ENCODE data around the gene NEK5. TPM values are rescaled to one million over a fixed set of nuclear protein-coding genes. Genes with fewer than 3 reads are reported as not detected.

Gene NEK5
- total and polyA plus RNA-seq, 2 experiments from 2014 or later = 1.2 to 1.3 TPM

DNA sequence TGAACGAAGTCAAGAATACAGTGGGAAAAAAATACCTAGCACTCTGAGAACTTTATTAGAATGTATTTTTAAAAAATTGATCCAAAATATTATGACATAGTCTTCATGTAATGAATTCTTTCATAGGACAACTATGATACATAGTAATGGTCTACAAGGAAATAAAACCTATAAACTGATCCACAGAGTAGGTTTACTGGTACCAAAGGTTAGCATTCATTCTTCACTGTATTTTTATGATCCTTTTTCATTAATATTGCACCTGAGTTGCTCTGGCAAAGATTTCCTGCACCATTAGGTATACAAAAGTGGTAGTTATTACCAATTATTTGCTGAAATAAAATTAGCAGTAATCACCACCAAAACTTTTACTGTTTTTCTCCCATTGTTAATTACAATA, 26.3 kb upstream of the NEK5 start:
- no peaks in the 10 kb centered on the region for H3K9me3 ChIP-seq (ENCODE audit: low read depth)
- H3K36me3 ChIP-seq (replicated peaks; ENCODE audit: insufficient read depth, low read depth) = no peaks in the 10 kb centered on the region
- H2AFZ ChIP-seq = no peak overlapping the region
- peaks cover 6% of the 10 kb centered on the region for H3K79me2 ChIP-seq
- H3K4me1 ChIP-seq (ENCODE audit: insufficient read depth) = peaks cover 11% of the 10 kb centered on the region
- no peak overlapping the region for H3K27ac ChIP-seq
- H3K4me3 ChIP-seq = no peak overlapping the region
- H4K20me1 ChIP-seq (ENCODE audit: insufficient read depth, poor library complexity, severe bottlenecking) = no peaks in the 10 kb centered on the region
- no peak for DNase-seq (ENCODE audit: low spot score)
- no peaks in the 10 kb centered on the region for H3K27me3 ChIP-seq
- H3K4me2 ChIP-seq = no peak overlapping the region
- TF ChIP-seq CTCF (IDR thresholded peaks at IDR 0.05; ENCODE audit: poor library complexity) (no peak), EZH2 (IDR thresholded peaks at IDR 0.05; ENCODE audit: borderline replicate concordance) (no peak), EZH2phosphoT487 (IDR thresholded peaks at IDR 0.05; ENCODE audit: low read depth, severe bottlenecking, unreplicated experiment) (no peak)
- 100% methylated on average over 1 of the region's 1 CpG for WGBS (ENCODE audit: low lambda C conversion rate, missing lambda C conversion rate)
- no peaks in the 10 kb centered on the region for H3K9me2 ChIP-seq (replicated peaks; ENCODE audit: insufficient read depth)

DNA sequence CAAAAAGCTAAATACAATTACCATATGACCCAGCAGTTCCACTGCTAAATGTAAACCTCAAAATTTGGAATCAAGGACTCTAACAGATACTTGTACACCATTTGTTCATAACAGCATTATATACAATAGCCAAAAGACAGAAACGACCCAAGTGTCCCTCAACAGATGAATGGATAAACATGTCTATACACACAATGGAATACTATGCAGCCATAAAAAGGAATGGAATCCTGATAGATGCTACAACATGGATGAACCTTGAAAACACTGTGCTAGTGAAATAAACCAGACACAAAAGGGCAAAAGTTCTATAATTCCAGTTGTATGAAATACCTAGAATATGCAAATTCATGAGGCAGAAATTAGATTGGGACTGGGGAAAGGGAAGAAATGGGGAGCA, 18.4 kb upstream of the NEK5 start:
- H3K4me2 ChIP-seq = no peak overlapping the region
- WGBS (ENCODE audit: low lambda C conversion rate, missing lambda C conversion rate) = 95% methylated on average over 1 of the region's 1 CpG
- TF ChIP-seq EZH2phosphoT487 (IDR thresholded peaks at IDR 0.05; ENCODE audit: low read depth, severe bottlenecking, unreplicated experiment) (no peak), EZH2 (IDR thresholded peaks at IDR 0.05; ENCODE audit: borderline replicate concordance) (no peak), CTCF (IDR thresholded peaks at IDR 0.05; ENCODE audit: poor library complexity) (no peak)
- no peaks in the 10 kb centered on the region for H3K9me2 ChIP-seq (replicated peaks; ENCODE audit: insufficient read depth)
- no peaks in the 10 kb centered on the region for H3K79me2 ChIP-seq
- H3K27ac ChIP-seq = no peak overlapping the region
- H2AFZ ChIP-seq = no peak overlapping the region
- H3K36me3 ChIP-seq (replicated peaks; ENCODE audit: insufficient read depth, low read depth) = no peaks in the 10 kb centered on the region
- no peaks in the 10 kb centered on the region for H3K9me3 ChIP-seq (ENCODE audit: low read depth)
- H3K4me1 ChIP-seq (ENCODE audit: insufficient read depth) = no peaks in the 10 kb centered on the region
- H3K27me3 ChIP-seq = no peaks in the 10 kb centered on the region
- H3K4me3 ChIP-seq = no peak overlapping the region
- no peak for DNase-seq (ENCODE audit: low spot score)
- H4K20me1 ChIP-seq (ENCODE audit: insufficient read depth, poor library complexity, severe bottlenecking) = no peaks in the 10 kb centered on the region

DNA sequence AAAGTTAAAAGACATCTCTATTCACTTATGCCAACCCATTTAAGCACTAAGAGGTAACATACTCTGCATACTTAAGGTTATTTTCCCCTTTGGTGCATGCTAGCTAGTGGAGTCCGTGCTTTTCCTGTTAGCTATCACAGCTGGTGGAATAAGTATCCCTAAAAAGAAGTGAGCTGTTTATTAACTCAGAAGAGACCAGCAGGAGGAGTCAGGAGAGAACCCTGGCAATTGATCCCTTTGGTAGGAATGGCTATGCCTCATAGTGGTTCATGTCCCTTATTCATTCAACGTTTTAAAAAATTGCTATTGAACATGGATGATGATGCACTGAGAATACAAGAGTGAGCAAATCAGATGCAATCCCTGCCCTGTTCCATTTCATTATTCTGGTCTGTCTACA, 12.4 kb upstream of the NEK5 start:
- Histone ChIP-seq H3K4me3 (no peak overlapping the region), H2AFZ (no peak overlapping the region), H3K27me3 (no peaks in the 10 kb centered on the region), H3K36me3 (replicated peaks; ENCODE audit: insufficient read depth, low read depth) (no peaks in the 10 kb centered on the region), H3K4me1 (ENCODE audit: insufficient read depth) (no peaks in the 10 kb centered on the region), H3K27ac (no peak overlapping the region), H3K9me2 (replicated peaks; ENCODE audit: insufficient read depth) (no peaks in the 10 kb centered on the region), H3K9me3 (ENCODE audit: low read depth) (no peaks in the 10 kb centered on the region), H4K20me1 (ENCODE audit: insufficient read depth, poor library complexity, severe bottlenecking) (no peaks in the 10 kb centered on the region), H3K79me2 (no peaks in the 10 kb centered on the region), H3K4me2 (no peak overlapping the region)
- no peak for DNase-seq (ENCODE audit: low spot score)
- TF ChIP-seq EZH2phosphoT487 (IDR thresholded peaks at IDR 0.05; ENCODE audit: low read depth, severe bottlenecking, unreplicated experiment) (no peak), EZH2 (IDR thresholded peaks at IDR 0.05; ENCODE audit: borderline replicate concordance) (no peak), CTCF (IDR thresholded peaks at IDR 0.05; ENCODE audit: poor library complexity) (no peak)
- 84% methylated on average over 2 of the region's 2 CpGs for WGBS (ENCODE audit: low lambda C conversion rate, missing lambda C conversion rate)

GRCh38 chr13:52137489-52137888, 8.6 kb upstream of the NEK5 start:
- H3K4me3 ChIP-seq = no peak overlapping the region
- no peaks in the 10 kb centered on the region for H4K20me1 ChIP-seq (ENCODE audit: insufficient read depth, poor library complexity, severe bottlenecking)
- no peak overlapping the region for H3K27ac ChIP-seq
- DNase-seq (ENCODE audit: low spot score) = no peak
- no peaks in the 10 kb centered on the region for H3K36me3 ChIP-seq (replicated peaks; ENCODE audit: insufficient read depth, low read depth)
- WGBS (ENCODE audit: low lambda C conversion rate, missing lambda C conversion rate) = 71% methylated on average over 3 of the region's 3 CpGs
- no peaks in the 10 kb centered on the region for H3K9me2 ChIP-seq (replicated peaks; ENCODE audit: insufficient read depth)
- no peaks in the 10 kb centered on the region for H3K4me1 ChIP-seq (ENCODE audit: insufficient read depth)
- H3K9me3 ChIP-seq (ENCODE audit: low read depth) = no peaks in the 10 kb centered on the region
- no peaks in the 10 kb centered on the region for H3K27me3 ChIP-seq
- TF ChIP-seq EZH2 (IDR thresholded peaks at IDR 0.05; ENCODE audit: borderline replicate concordance) = no peak
- no peak for TF ChIP-seq CTCF (IDR thresholded peaks at IDR 0.05; ENCODE audit: poor library complexity)
- TF ChIP-seq EZH2phosphoT487 (IDR thresholded peaks at IDR 0.05; ENCODE audit: low read depth, severe bottlenecking, unreplicated experiment) = no peak
- H2AFZ ChIP-seq = no peak overlapping the region
- H3K4me2 ChIP-seq = no peak overlapping the region
- H3K79me2 ChIP-seq = no peaks in the 10 kb centered on the region

Measured in hepatocyte (in vitro differentiated cells).